GM12864 (cell line): ENCODE results near the gene FARSB.

Source experiments
- DNase-seq: peaks from one replicate; pipeline ENCODE4 v3.0.0-alpha.2; 2011; ENCODE audit warnings: low read depth
- H3K4me3 ChIP-seq: 2 replicates; pipeline ENCODE4 v1.5.1; 2011; ENCODE audit warnings: mild to moderate bottlenecking, low read depth, low read length, control low read depth
- CTCF ChIP-seq: IDR thresholded peaks from 2 replicates; pipeline ENCODE4 v1.5.1; 2011; ENCODE audit warnings: low read depth, mild to moderate bottlenecking, moderate library complexity, low read length, control low read depth, inconsistent platforms; ENCODE audit errors: missing control alignments

Gene FARSB

GRCh38 chr2:222690564-222691200, 34.8 kb upstream of the FARSB start:
- H3K4me3 ChIP-seq: no peak overlapping the region

GRCh38 chr2:222689322-222689721, 33.4 kb upstream of the FARSB start:
- no peak for TF ChIP-seq CTCF
- no peak overlapping the region for H3K4me3 ChIP-seq
- DNase-seq: no peak

More at GRCh38 chr2:222690564-222691200, 34.8 kb upstream of the FARSB start:
- DNase-seq: peak; percentile 42
- peak; percentile 98 for TF ChIP-seq CTCF

- DNase-seq: no peak
- H3K4me3 ChIP-seq: no peak overlapping the region
These were observed 33.0 kb upstream of the FARSB start for GRCh38 chr2:222688917-222689316.

GRCh38 chr2:222686086-222686750, 30.3 kb upstream of the FARSB start:
- TF ChIP-seq CTCF: no peak
- H3K4me3 ChIP-seq: no peak overlapping the region
- no peak for DNase-seq

More at GRCh38 chr2:222688917-222689316, 33.0 kb upstream of the FARSB start:
- no peak for TF ChIP-seq CTCF

GRCh38 chr2:222683805-222684204, 27.9 kb upstream of the FARSB start:
- TF ChIP-seq CTCF: no peak
- DNase-seq: no peak
- no peak overlapping the region for H3K4me3 ChIP-seq

GRCh38 chr2:222677981-222678380, 22.1 kb upstream of the FARSB start:
- peak; percentile 8 for TF ChIP-seq CTCF
- no peak for DNase-seq
- no peak overlapping the region for H3K4me3 ChIP-seq

- H3K4me3 ChIP-seq: no peak overlapping the region
- no peak for DNase-seq
- peak; percentile 11 for TF ChIP-seq CTCF
These were observed 18.0 kb upstream of the FARSB start for GRCh38 chr2:222673883-222674282.
